Activated naive CD8-positive, alpha-beta T cell treated with anti-CD3 and anti-CD28 coated beads for 36 hours (primary cell): ENCODE results near the gene ACSM6. TPM values are rescaled to one million over a fixed set of nuclear protein-coding genes. Genes with fewer than 3 reads are reported as not detected.

Experiments used
- DNase-seq: peaks from one replicate; pipeline ENCODE4 v3.0.0; 2021
- H3K27ac Mint-ChIP-seq: one replicate; pipeline ENCODE4 v1.8.0; 2022; ENCODE audit warnings: mild to moderate bottlenecking, moderate library complexity, mixed read lengths
- H3K27me3 Mint-ChIP-seq: one replicate; pipeline ENCODE4 v1.8.0; 2022; ENCODE audit warnings: mild to moderate bottlenecking, mixed read lengths
- H3K36me3 Mint-ChIP-seq: one replicate; pipeline ENCODE4 v1.8.0; 2021; ENCODE audit warnings: mild to moderate bottlenecking, mixed read lengths
- H3K4me1 Mint-ChIP-seq: one replicate; pipeline ENCODE4 v1.8.0; 2021; ENCODE audit warnings: mixed read lengths
- H3K4me3 Mint-ChIP-seq: one replicate; pipeline ENCODE4 v1.8.0; 2022; ENCODE audit warnings: mild to moderate bottlenecking, moderate library complexity, mixed read lengths
- H3K9me3 Mint-ChIP-seq: one replicate; pipeline ENCODE4 v1.8.0; 2022; ENCODE audit warnings: mixed read lengths
- total RNA-seq, 2 experiments: library from RNA; stranded (reverse); gene quantifications; one replicate each; pipeline ENCODE4 v1.2.3, GENCODE V29; 2021

ACSM6 gene
- total RNA-seq, 2 experiments from 2014 or later: not detected

GRCh38 chr10:95246582-95247051 lies 52.6 kb downstream of the ACSM6 start:
- Mint-ChIP-seq H3K36me3 (no peaks in the 10 kb centered on the region), H3K4me3 (no peak overlapping the region), H3K9me3 (no peaks in the 10 kb centered on the region), H3K27ac (no peak overlapping the region), H3K27me3 (peaks cover 2% of the 10 kb centered on the region), H3K4me1 (peaks cover 5% of the 10 kb centered on the region)
- DNase-seq: peak; percentile 56

- Mint-ChIP-seq H3K27ac (no peak overlapping the region), H3K36me3 (no peaks in the 10 kb centered on the region), H3K9me3 (no peaks in the 10 kb centered on the region), H3K27me3 (peaks cover 5% of the 10 kb centered on the region), H3K4me3 (no peak overlapping the region), H3K4me1 (peaks cover 5% of the 10 kb centered on the region)
- DNase-seq: no peak
Measured at GRCh38 chr10:95247200-95247880, 53.3 kb downstream of the ACSM6 start.

GRCh38 chr10:95247881-95248583 lies 54.0 kb downstream of the ACSM6 start:
- Mint-ChIP-seq H3K4me1 (peaks cover 5% of the 10 kb centered on the region), H3K27ac (no peak overlapping the region), H3K36me3 (no peaks in the 10 kb centered on the region), H3K4me3 (no peak overlapping the region), H3K27me3 (peaks cover 10% of the 10 kb centered on the region), H3K9me3 (no peaks in the 10 kb centered on the region)
- no peak for DNase-seq

- Mint-ChIP-seq H3K27ac (no peak overlapping the region), H3K36me3 (no peaks in the 10 kb centered on the region), H3K4me1 (peaks cover 5% of the 10 kb centered on the region), H3K9me3 (no peaks in the 10 kb centered on the region), H3K4me3 (no peak overlapping the region), H3K27me3 (peaks cover 15% of the 10 kb centered on the region)
- no peak for DNase-seq
Measured at GRCh38 chr10:95248989-95249388, 55.0 kb downstream of the ACSM6 start.

GRCh38 chr10:95249467-95249866 lies 55.4 kb downstream of the ACSM6 start:
- Mint-ChIP-seq H3K4me3 (no peak overlapping the region), H3K9me3 (no peaks in the 10 kb centered on the region), H3K27me3 (peaks cover 17% of the 10 kb centered on the region), H3K4me1 (peaks cover 5% of the 10 kb centered on the region), H3K36me3 (no peaks in the 10 kb centered on the region), H3K27ac (no peak overlapping the region)
- DNase-seq: no peak

- H3K4me1 Mint-ChIP-seq: peaks cover 3% of the 10 kb centered on the region
- no peaks in the 10 kb centered on the region for H3K9me3 Mint-ChIP-seq
- peaks cover 22% of the 10 kb centered on the region for H3K27me3 Mint-ChIP-seq
Measured at GRCh38 chr10:95250856-95251255, 56.8 kb downstream of the ACSM6 start.

GRCh38 chr10:95253007-95253406 lies 59.0 kb downstream of the ACSM6 start:
- no peak overlapping the region for H3K4me3 Mint-ChIP-seq
- H3K27ac Mint-ChIP-seq: no peak overlapping the region
- H3K27me3 Mint-ChIP-seq: peaks cover 27% of the 10 kb centered on the region
- H3K36me3 Mint-ChIP-seq: no peaks in the 10 kb centered on the region
- no peak for DNase-seq
- no peaks in the 10 kb centered on the region for H3K9me3 Mint-ChIP-seq
- H3K4me1 Mint-ChIP-seq: no peaks in the 10 kb centered on the region

More at GRCh38 chr10:95250856-95251255, 56.8 kb downstream of the ACSM6 start:
- H3K4me3 Mint-ChIP-seq: no peak overlapping the region
- DNase-seq: no peak
- no peak overlapping the region for H3K27ac Mint-ChIP-seq
- H3K36me3 Mint-ChIP-seq: no peaks in the 10 kb centered on the region

- DNase-seq: no peak
- H3K27me3 Mint-ChIP-seq: peaks cover 33% of the 10 kb centered on the region
Measured at GRCh38 chr10:95253686-95254085, 59.6 kb downstream of the ACSM6 start.

GRCh38 chr10:95254629-95255028 lies 60.6 kb downstream of the ACSM6 start:
- no peak for DNase-seq
- H3K4me3 Mint-ChIP-seq: no peak overlapping the region
- no peaks in the 10 kb centered on the region for H3K4me1 Mint-ChIP-seq
- H3K27ac Mint-ChIP-seq: no peak overlapping the region
- H3K9me3 Mint-ChIP-seq: no peaks in the 10 kb centered on the region
- peaks cover 36% of the 10 kb centered on the region for H3K27me3 Mint-ChIP-seq
- H3K36me3 Mint-ChIP-seq: no peaks in the 10 kb centered on the region

More at GRCh38 chr10:95253686-95254085, 59.6 kb downstream of the ACSM6 start:
- Mint-ChIP-seq H3K4me1 (no peaks in the 10 kb centered on the region), H3K9me3 (no peaks in the 10 kb centered on the region), H3K36me3 (no peaks in the 10 kb centered on the region), H3K4me3 (no peak overlapping the region), H3K27ac (no peak overlapping the region)

- no peak for DNase-seq
- Mint-ChIP-seq H3K9me3 (no peaks in the 10 kb centered on the region), H3K4me3 (no peak overlapping the region), H3K4me1 (no peaks in the 10 kb centered on the region), H3K27me3 (peaks cover 36% of the 10 kb centered on the region), H3K27ac (no peak overlapping the region), H3K36me3 (no peaks in the 10 kb centered on the region)
Measured at GRCh38 chr10:95256268-95256667, 62.2 kb downstream of the ACSM6 start.

- no peak overlapping the region for H3K27ac Mint-ChIP-seq
- DNase-seq: no peak
- H3K27me3 Mint-ChIP-seq: peaks cover 28% of the 10 kb centered on the region
- H3K4me3 Mint-ChIP-seq: no peak overlapping the region
- H3K4me1 Mint-ChIP-seq: no peaks in the 10 kb centered on the region
- H3K36me3 Mint-ChIP-seq: no peaks in the 10 kb centered on the region
- no peaks in the 10 kb centered on the region for H3K9me3 Mint-ChIP-seq
Measured at GRCh38 chr10:95257849-95258248, 63.8 kb downstream of the ACSM6 start.

GRCh38 chr10:95260397-95260881 lies 66.4 kb downstream of the ACSM6 start:
- no peak for DNase-seq
- Mint-ChIP-seq H3K4me3 (no peak overlapping the region), H3K4me1 (no peaks in the 10 kb centered on the region), H3K27me3 (peaks cover 16% of the 10 kb centered on the region), H3K9me3 (no peaks in the 10 kb centered on the region), H3K36me3 (no peaks in the 10 kb centered on the region), H3K27ac (no peak overlapping the region)

- Mint-ChIP-seq H3K27ac (no peak overlapping the region), H3K36me3 (no peaks in the 10 kb centered on the region)
- DNase-seq: no peak
Measured at GRCh38 chr10:95260909-95261552, 67.0 kb downstream of the ACSM6 start.

GRCh38 chr10:95261926-95262325 lies 67.9 kb downstream of the ACSM6 start:
- no peak overlapping the region for H3K27ac Mint-ChIP-seq
- no peak for DNase-seq
- H3K4me1 Mint-ChIP-seq: no peaks in the 10 kb centered on the region
- no peaks in the 10 kb centered on the region for H3K9me3 Mint-ChIP-seq
- no peak overlapping the region for H3K4me3 Mint-ChIP-seq
- no peaks in the 10 kb centered on the region for H3K36me3 Mint-ChIP-seq
- peaks cover 9% of the 10 kb centered on the region for H3K27me3 Mint-ChIP-seq

More at GRCh38 chr10:95260909-95261552, 67.0 kb downstream of the ACSM6 start:
- Mint-ChIP-seq H3K4me3 (no peak overlapping the region), H3K27me3 (peaks cover 12% of the 10 kb centered on the region), H3K9me3 (no peaks in the 10 kb centered on the region), H3K4me1 (no peaks in the 10 kb centered on the region)
